A549 (cell line): Measurements from ENCODE around the gene FEM1A. TPM values are rescaled to one million over a fixed set of nuclear protein-coding genes. Genes with fewer than 3 reads are reported as not detected.
A peak's percentile ranks its signal among the peaks of the same experiment; 100 is the strongest.
"Not testable (repeated sequence)": the region's sequence is repeated elsewhere in the genome, so short reads cannot be mapped to it uniquely, and the experiment has no call there.

Experiments used
- ATAC-seq, 2 experiments: fragments of 200-7000 bp in 1 of 2; fragments of >200 bp in 1 of 2; cut with Nextera tagmentation in 1 of 2; cut with Tn5 transposase in 1 of 2; 3 replicates each; pipeline versions ENCODE4 v1.8.0 to v1.9.1; 2018 to 2020; ENCODE audit warnings: mild to moderate bottlenecking in 1 of 2, moderate library complexity in 1 of 2
- CTCF ChIA-PET: fragments of 300-600 bp; sonication (Branson Sonifier 250); formaldehyde crosslinking; extraction: SDS; loops from one replicate; lab custom pipeline; 2021; ENCODE audit warnings: antibody characterized with exemption, inconsistent platforms; lab: Yijun Ruan, JAX
- POLR2A ChIA-PET: fragments of 350-600 bp; formaldehyde crosslinking; extraction: SDS; loops from one replicate; lab custom pipeline; 2021; ENCODE audit warnings: antibody characterized with exemption, inconsistent platforms; lab: Yijun Ruan, JAX
- DNase-seq, 2 experiments: peaks; one replicate each; pipeline versions ENCODE4 v3.0.0 to v3.0.0-alpha.2; 2011 to 2016; ENCODE audit warnings: low read depth in 1 of 2, low spot score in 1 of 2
- FAIRE-seq: peaks from 2 replicates; lab custom pipeline; 2011; peaks lifted over from hg19 to GRCh38; lab: Jason Lieb, UNC
- H3K27ac ChIP-seq, 2 experiments: fragments of >200 bp; sonication (Bioruptor Twin); formaldehyde crosslinking; 3 replicates each; pipeline ENCODE4 v1.5.1; 2016 to 2017
- H3K4me1 ChIP-seq: fragments of >200 bp; sonication (Bioruptor Twin); formaldehyde crosslinking; 3 replicates; pipeline ENCODE4 v1.6.1; 2016
- H3K4me2 ChIP-seq: fragments of >200 bp; sonication (Bioruptor Twin); formaldehyde crosslinking; 3 replicates; pipeline ENCODE4 v1.6.1; 2016
- H3K4me3 ChIP-seq: fragments of >200 bp; sonication (Bioruptor Twin); formaldehyde crosslinking; 3 replicates; pipeline ENCODE4 v1.5.1; 2016
- H3K9me3 ChIP-seq: fragments of >200 bp; sonication (Bioruptor Twin); formaldehyde crosslinking; 3 replicates; pipeline ENCODE4 v1.6.1; 2016
- CBX8 ChIP-seq: fragments of 200-600 bp; sonication (generic); IDR thresholded peaks from 2 replicates; pipeline ENCODE4 v1.6.1; 2016
- ESRRA ChIP-seq: fragments of 150-350 bp; IDR thresholded peaks from 2 replicates; pipeline ENCODE4 v1.6.1; 2014; ENCODE audit warnings: mild to moderate bottlenecking, low read length, borderline replicate concordance
- FOXS1 ChIP-seq: fragments of 250-450 bp; sonication (Bioruptor Pico); IDR thresholded peaks from 2 replicates; pipeline ENCODE4 v1.5.0; 2020; ENCODE audit warnings: mild to moderate bottlenecking, moderate library complexity
- HOXB5 ChIP-seq: fragments of 250-450 bp; sonication (Bioruptor Pico); IDR thresholded peaks from 2 replicates; pipeline ENCODE4 v1.5.0; 2020; ENCODE audit warnings: mild to moderate bottlenecking, moderate library complexity
- JUN ChIP-seq, 2 experiments: fragments of >200 bp; sonication (Bioruptor Twin); formaldehyde crosslinking; IDR thresholded peaks; 2 replicates in 1 of 2; 3 replicates in 1 of 2; pipeline ENCODE4 v1.6.1; 2016 to 2017
- KDM5A ChIP-seq: fragments of 200-600 bp; sonication (generic); IDR thresholded peaks from 2 replicates; pipeline ENCODE4 v1.6.1; 2016; ENCODE audit warnings: antibody characterized with exemption, mild to moderate bottlenecking
- MYC ChIP-seq: IDR thresholded peaks from 2 replicates; pipeline ENCODE4 v1.6.1; 2012; ENCODE audit warnings: mild to moderate bottlenecking, inconsistent platforms, low read length, improper control_type of control experiment, borderline replicate concordance
- NPAS2 ChIP-seq: fragments of 250-450 bp; sonication (Bioruptor Pico); IDR thresholded peaks from 2 replicates; pipeline ENCODE4 v1.8.0; 2022; ENCODE audit warnings: mild to moderate bottlenecking, moderate library complexity, borderline replicate concordance
- WGBS: methylation state at CpG from one replicate; pipeline ENCODE4 v1.1.6; 2017; ENCODE audit errors: missing lambda C conversion rate; 5-methylcytosine and 5-hydroxymethylcytosine counted together
- polyA plus RNA-seq, 4 experiments: library from polyadenylated mRNA; depleted of rRNA in 3 of 4; stranded (reverse); fragments of >200 nt; fragmentation: RNase III in 1 of 4; extraction: RNeasy Plus Mini Kit Qiagen cat#74134 plus additional on column Dnase treatment in 1 of 4; gene quantifications; 2 replicates in 3 of 4; 3 replicates in 1 of 4; pipeline ENCODE4 v1.2.3, GENCODE V29; 2011 to 2017
- TF ChIP-seq, protein P1 (sequence below): fragments of >200 bp; sonication (Bioruptor Twin); formaldehyde crosslinking; IDR thresholded peaks from 2 replicates; pipeline ENCODE4 v1.6.1; 2016
- TF ChIP-seq, protein P2 (sequence below): IDR thresholded peaks from 2 replicates; pipeline ENCODE4 v1.6.1; 2012

The FEM1A gene
- polyA plus RNA-seq, 2 of the 4 experiments (the other 2 are of a cell fraction): 3.2 to 4.1 TPM

DNA sequence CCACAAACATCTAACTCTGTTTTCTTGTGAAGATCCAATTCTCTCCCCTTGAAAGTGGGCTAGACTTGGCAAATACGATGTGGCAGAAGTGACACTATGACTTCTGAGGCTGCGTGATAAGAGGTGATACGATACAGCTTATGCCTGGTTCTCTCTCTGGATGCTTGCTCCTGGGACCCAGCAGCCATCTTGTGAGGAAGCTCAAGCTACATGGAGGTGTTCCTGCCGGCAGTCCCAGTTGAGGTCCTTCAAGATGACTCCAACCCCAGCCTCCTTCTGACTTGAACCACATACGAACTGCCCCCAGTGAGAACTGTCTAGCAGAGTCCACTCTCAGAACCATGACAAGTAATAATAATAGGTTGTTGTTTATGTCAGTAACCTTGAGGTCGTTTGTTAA lies 10.7 kb upstream of the FEM1A start:
- 16% methylated on average over 6 of the region's 6 CpGs for WGBS
- ATAC-seq: no peak
- FAIRE-seq: no peak
- H3K9me3 ChIP-seq: peaks cover 5% of the 10 kb centered on the region; the same call in 2 of the 3 replicates
- ChIA-PET CTCF (interaction anchor here (0.8 to 2.4 kb wide), 2 partner anchors 10 to 49 kb away, joined by 5 to 9 read pairs; partner anchors contain the start of gene FEM1A), POLR2A (no interaction called here)
- H3K4me2 ChIP-seq: no peak overlapping the region
- no peak overlapping the region for H3K27ac ChIP-seq
- H3K4me1 ChIP-seq: no peaks in the 10 kb centered on the region
- no peak for TF ChIP-seq NPAS2 (CRISPR knock-in tag)
- TF ChIP-seq, protein P1, sequence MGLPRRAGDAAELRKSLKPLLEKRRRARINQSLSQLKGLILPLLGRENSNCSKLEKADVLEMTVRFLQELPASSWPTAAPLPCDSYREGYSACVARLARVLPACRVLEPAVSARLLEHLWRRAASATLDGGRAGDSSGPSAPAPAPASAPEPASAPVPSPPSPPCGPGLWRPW: no peak
- H3K4me3 ChIP-seq: no peak overlapping the region
- DNase-seq: no peak

DNA sequence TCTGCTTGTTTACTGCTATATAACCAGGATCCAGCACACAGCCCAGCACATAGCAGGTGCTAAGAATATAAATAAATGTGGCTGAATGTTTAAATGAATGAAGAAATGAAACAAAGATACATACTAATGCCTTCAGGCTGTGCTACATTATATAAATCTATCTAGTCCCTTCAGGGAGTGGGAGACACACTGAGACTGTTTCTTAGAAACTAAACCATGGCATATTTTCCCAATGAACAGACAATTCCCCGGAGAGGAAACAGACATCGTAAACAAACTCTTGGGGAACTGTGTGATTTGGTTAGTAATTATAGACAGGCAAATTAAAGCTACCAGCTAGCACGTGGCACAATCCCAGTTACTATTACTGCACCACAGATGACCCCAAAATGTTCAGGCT lies 9.7 kb upstream of the FEM1A start:
- Histone ChIP-seq H3K4me2 (no peak overlapping the region), H3K27ac (no peak overlapping the region), H3K4me1 (no peaks in the 10 kb centered on the region), H3K4me3 (no peak overlapping the region)
- POLR2A ChIA-PET: no interaction called here
- CTCF ChIA-PET: interaction anchor here (0.6 to 2.4 kb wide), 3 partner anchors 9 to 233 kb away, joined by 3 to 9 read pairs (median 4); partner anchors contain the start of gene FEM1A
- no peak for DNase-seq
- no peak for FAIRE-seq
- 60% methylated on average over 3 of the region's 3 CpGs for WGBS
- ATAC-seq: no peak
- TF ChIP-seq HOXB5 (CRISPR knock-in tag) (no peak), JUN (IDR thresholded peaks at IDR 0.05) (no peak), FOXS1 (no peak), ESRRA (no peak), MYC (no peak), NPAS2 (CRISPR knock-in tag) (no peak), CBX8 (no peak)
- TF ChIP-seq, all 56 proteins: peak for 0
- H3K9me3 ChIP-seq: peaks cover 4% of the 10 kb centered on the region; the same call in 1 of the 3 replicates

DNA sequence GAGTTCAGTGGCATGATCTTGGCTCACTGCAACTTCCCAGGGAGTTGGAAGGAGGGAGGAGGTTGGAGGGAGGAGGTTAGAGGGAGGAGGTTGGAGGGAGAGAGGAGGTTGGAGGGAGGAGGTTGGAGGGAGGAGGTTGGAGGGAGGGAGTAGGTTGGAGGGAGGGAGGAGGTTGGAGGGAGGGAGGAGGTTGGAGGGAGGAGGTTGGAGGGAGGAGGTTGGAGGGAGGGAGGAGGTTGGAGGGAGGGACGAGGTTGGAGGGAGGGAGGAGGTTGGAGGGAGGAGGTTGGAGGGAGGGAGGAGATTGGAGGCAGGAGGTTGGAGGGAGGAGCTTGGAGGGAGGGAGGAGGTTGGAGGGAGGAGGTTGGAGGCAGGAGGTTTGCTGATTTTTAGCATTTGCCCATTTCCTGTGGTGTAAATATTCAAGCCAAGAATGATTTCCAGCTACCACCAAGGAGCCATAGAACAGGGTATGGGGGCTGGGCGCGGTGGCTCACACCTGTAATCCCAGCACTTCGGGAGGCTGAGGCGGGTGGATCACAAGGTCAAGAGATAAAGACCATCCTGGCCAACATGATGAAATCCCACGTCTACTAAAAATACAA lies 5.0 kb upstream of the FEM1A start:
- H3K4me2 ChIP-seq, H3K9me3 ChIP-seq, POLR2A ChIA-PET, DNase-seq, FAIRE-seq, ATAC-seq, H3K27ac ChIP-seq, H3K4me3 ChIP-seq, CTCF ChIA-PET, H3K4me1 ChIP-seq: not testable (repeated sequence)
- 72% methylated on average over 5 of the region's 6 CpGs for WGBS

DNA sequence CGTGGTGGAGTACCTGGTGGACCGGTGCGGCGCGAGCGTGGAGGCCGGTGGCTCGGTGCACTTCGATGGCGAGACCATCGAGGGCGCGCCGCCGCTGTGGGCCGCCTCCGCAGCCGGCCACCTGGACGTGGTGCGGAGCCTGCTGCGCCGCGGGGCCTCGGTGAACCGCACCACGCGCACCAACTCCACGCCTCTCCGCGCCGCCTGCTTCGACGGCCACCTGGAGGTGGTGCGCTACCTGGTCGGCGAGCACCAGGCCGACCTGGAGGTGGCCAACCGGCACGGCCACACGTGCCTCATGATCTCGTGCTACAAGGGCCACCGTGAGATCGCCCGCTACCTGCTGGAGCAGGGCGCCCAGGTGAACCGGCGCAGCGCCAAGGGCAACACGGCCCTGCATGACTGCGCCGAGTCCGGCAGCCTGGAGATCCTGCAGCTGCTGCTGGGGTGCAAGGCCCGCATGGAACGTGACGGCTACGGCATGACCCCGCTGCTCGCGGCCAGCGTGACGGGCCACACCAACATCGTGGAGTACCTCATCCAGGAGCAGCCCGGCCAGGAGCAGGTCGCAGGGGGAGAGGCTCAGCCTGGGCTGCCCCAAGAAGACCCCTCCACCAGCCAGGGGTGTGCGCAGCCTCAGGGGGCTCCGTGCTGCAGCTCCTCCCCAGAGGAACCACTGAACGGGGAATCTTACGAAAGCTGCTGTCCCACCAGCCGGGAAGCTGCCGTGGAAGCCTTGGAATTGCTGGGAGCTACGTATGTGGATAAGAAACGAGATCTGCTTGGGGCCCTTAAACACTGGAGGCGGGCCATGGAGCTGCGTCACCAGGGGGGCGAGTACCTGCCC lies 708 bp downstream of the FEM1A start:
- H3K4me2 ChIP-seq: peak overlapping the region; percentile 89
- H3K27ac ChIP-seq: peak overlapping the region; percentile 91 to 98
- DNase-seq, H3K4me1 ChIP-seq, H3K9me3 ChIP-seq, FAIRE-seq: not testable (repeated sequence)
- ChIA-PET POLR2A (interaction anchor here (1.4 to 1.6 kb wide), 2 partner anchors 8 to 68 kb away, joined by 8 to 9 read pairs; partner anchors contain the start of gene DPP9), CTCF (interaction anchor here (0.7 to 7.7 kb wide), 14 partner anchors 12 to 258 kb away, joined by 3 to 222 read pairs (median 8); partner anchors contain the start of genes DPP9 and PLIN3)
- no CpG with 5 or more reads among the region's 75 CpGs for WGBS
- TF ChIP-seq KDM5A: peak; percentile 81; the same call in 1 of the 2 replicates
- TF ChIP-seq, protein P2, sequence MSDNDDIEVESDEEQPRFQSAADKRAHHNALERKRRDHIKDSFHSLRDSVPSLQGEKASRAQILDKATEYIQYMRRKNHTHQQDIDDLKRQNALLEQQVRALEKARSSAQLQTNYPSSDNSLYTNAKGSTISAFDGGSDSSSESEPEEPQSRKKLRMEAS: peak; percentile 67
- peak overlapping the region; percentile 93 for H3K4me3 ChIP-seq
- peak in 1 of 2 experiments; percentile 5; a peak in 3 of 6 replicates for ATAC-seq

DNA sequence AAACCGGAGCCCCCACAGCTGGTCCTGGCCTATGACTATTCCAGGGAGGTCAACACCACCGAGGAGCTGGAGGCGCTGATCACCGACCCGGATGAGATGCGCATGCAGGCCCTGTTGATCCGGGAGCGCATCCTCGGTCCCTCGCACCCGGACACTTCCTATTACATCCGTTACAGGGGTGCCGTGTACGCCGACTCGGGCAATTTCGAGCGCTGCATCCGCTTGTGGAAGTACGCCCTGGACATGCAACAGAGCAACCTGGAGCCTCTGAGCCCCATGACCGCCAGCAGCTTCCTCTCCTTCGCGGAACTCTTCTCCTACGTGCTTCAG lies 1.3 kb downstream of the FEM1A start:
- POLR2A ChIA-PET, DNase-seq, ATAC-seq, H3K9me3 ChIP-seq, FAIRE-seq, H3K4me1 ChIP-seq: not testable (repeated sequence)
- H3K4me2 ChIP-seq: peak overlapping the region; percentile 89
- CTCF ChIA-PET: interaction anchor here (0.8 to 7.7 kb wide), 3 partner anchors 12 to 61 kb away, joined by 4 to 222 read pairs (median 14); partner anchors contain the start of gene DPP9
- H3K4me3 ChIP-seq: peak overlapping the region; percentile 93
- 92% methylated on average over 23 of the region's 24 CpGs for WGBS
- peak overlapping the region in 1 of 2 experiments; percentile 98; a peak in 2 of 6 replicates for H3K27ac ChIP-seq

DNA sequence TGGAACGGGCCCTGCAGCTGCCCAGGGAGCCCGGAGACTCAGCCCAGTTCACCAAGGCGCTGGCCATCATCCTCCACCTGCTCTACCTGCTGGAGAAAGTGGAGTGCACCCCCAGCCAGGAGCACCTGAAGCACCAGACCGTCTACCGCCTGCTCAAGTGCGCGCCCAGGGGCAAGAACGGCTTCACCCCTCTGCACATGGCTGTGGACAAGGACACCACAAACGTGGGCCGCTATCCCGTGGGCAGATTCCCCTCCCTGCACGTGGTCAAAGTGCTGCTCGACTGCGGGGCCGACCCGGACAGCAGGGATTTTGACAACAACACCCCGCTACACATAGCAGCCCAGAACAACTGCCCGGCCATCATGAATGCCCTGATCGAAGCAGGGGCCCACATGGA lies 1.7 kb downstream of the FEM1A start:
- FAIRE-seq, H3K4me1 ChIP-seq, POLR2A ChIA-PET, ATAC-seq, H3K9me3 ChIP-seq, H3K27ac ChIP-seq, H3K4me3 ChIP-seq, DNase-seq, H3K4me2 ChIP-seq: not testable (repeated sequence)
- WGBS: no CpG with 5 or more reads among the region's 19 CpGs
- CTCF ChIA-PET: interaction anchor here (2.7 to 7.7 kb wide), 2 partner anchors 17 to 62 kb away, joined by 14 to 222 read pairs; partner anchors contain the start of gene DPP9
